Endothelial cell of umbilical vein (primary cell): ENCODE measurements around the gene SPPL3. TPM values are rescaled to one million over a fixed set of nuclear protein-coding genes. Genes with fewer than 3 reads are reported as not detected.

ENCODE experiments used
- BruUV-seq: library from RNA; stranded (reverse); fragments of 400-500 nt; replicated peaks from 2 replicates; lab custom pipeline; 2021; lab: Mats Ljungman, UMichigan
- CTCF ChIA-PET: fragments of 300-600, 350-600 bp; sonication (Branson Sonifier 250); formaldehyde crosslinking; loops from one replicate; lab custom pipeline; 2021; ENCODE audit warnings: antibody characterized with exemption, inconsistent platforms; lab: Charles Lee
- POLR2A ChIA-PET: fragments of 300-600, 350-600 bp; sonication (Branson Sonifier 250); formaldehyde crosslinking; loops from one replicate; lab custom pipeline; 2021; ENCODE audit warnings: antibody characterized with exemption, inconsistent platforms; lab: Charles Lee
- DNase-seq: peaks from one replicate; pipeline ENCODE4 v3.0.0-alpha.2; 2011; ENCODE audit warnings: low read depth, low spot score
- FAIRE-seq: peaks from 2 replicates; lab custom pipeline; 2011; peaks lifted over from hg19 to GRCh38; lab: Jason Lieb, UNC
- H2AFZ ChIP-seq: 2 replicates; pipeline ENCODE4 v1.6.0; 2012; ENCODE audit warnings: low read depth, low read length, control low read depth, inconsistent platforms
- H3K27ac ChIP-seq: 2 replicates; pipeline ENCODE4 v1.5.1; 2011; ENCODE audit warnings: low read depth, mild to moderate bottlenecking, control low read depth, low read length, moderate library complexity; ENCODE audit not compliant: insufficient read depth
- H3K27me3 ChIP-seq, 2 experiments: 2 replicates each; pipeline versions ENCODE4 v1.6.0 to v1.6.1; 2011; ENCODE audit warnings: low read length in 2 of 2, mixed read lengths in 1 of 2; ENCODE audit not compliant: control insufficient read depth in 2 of 2, insufficient read depth in 2 of 2
- H3K36me3 ChIP-seq, 2 experiments: 2 replicates in 1 of 2; 3 replicates in 1 of 2; pipeline ENCODE4 v1.5.1; 2011; ENCODE audit warnings: low read length in 2 of 2, mild to moderate bottlenecking in 1 of 2, moderate library complexity in 1 of 2; ENCODE audit not compliant: control insufficient read depth in 2 of 2, insufficient read depth in 2 of 2; ENCODE audit errors: extremely low read depth in 1 of 2
- H3K4me1 ChIP-seq: 3 replicates; pipeline ENCODE4 v1.5.1; 2011; ENCODE audit warnings: mild to moderate bottlenecking, low read length; ENCODE audit not compliant: control insufficient read depth, insufficient read depth; ENCODE audit errors: extremely low read depth
- H3K4me2 ChIP-seq: 2 replicates; pipeline ENCODE4 v1.6.1; 2011; ENCODE audit warnings: low read length, control low read depth, mixed read lengths; ENCODE audit not compliant: insufficient read depth
- H3K4me3 ChIP-seq, 3 experiments: fragments of 200-600 bp in 1 of 3; sonication (generic), shearing (Covaris generic) in 1 of 3; replicated peaks in 1 of 3; 2 replicates each; pipeline ENCODE4 v1.5.1; 2011 to 2016; ENCODE audit warnings: control low read depth in 3 of 3, low read length in 3 of 3, mild to moderate bottlenecking in 2 of 3, inconsistent platforms in 1 of 3, low read depth in 1 of 3, moderate library complexity in 1 of 3; ENCODE audit not compliant: insufficient read depth in 1 of 3
- H3K79me2 ChIP-seq: 2 replicates; pipeline ENCODE4 v1.6.0; 2012; ENCODE audit warnings: low read length, inconsistent platforms; ENCODE audit not compliant: control insufficient read depth, insufficient read depth
- H3K9ac ChIP-seq: replicated peaks from 2 replicates; pipeline ENCODE3; 2011; ENCODE audit warnings: low read length, control low read depth; ENCODE audit not compliant: insufficient read depth; ENCODE audit errors: extremely low read depth
- H3K9me1 ChIP-seq: replicated peaks from 3 replicates; pipeline ENCODE4 v1.6.0; 2011; ENCODE audit warnings: mild to moderate bottlenecking, low read length; ENCODE audit not compliant: control insufficient read depth, insufficient read depth; ENCODE audit errors: extremely low read depth
- H3K9me3 ChIP-seq: replicated peaks from 2 replicates; pipeline ENCODE4 v1.5.1; 2012; ENCODE audit warnings: low read length, inconsistent platforms; ENCODE audit not compliant: control insufficient read depth, insufficient read depth
- H4K20me1 ChIP-seq: replicated peaks from 2 replicates; pipeline ENCODE3; 2011; ENCODE audit warnings: mild to moderate bottlenecking, low read length; ENCODE audit not compliant: control insufficient read depth, insufficient read depth; ENCODE audit errors: extremely low read depth
- CTCF ChIP-seq, 2 donors: IDR thresholded peaks; 1 replicate in 1 of 2; 2 replicates in 1 of 2; pipeline ENCODE4 v1.5.1; 2011; ENCODE audit warnings: low read length in 2 of 2, mild to moderate bottlenecking in 2 of 2, moderate library complexity in 2 of 2, control low read depth in 1 of 2, inconsistent platforms in 1 of 2, low read depth in 1 of 2; ENCODE audit not compliant: insufficient read depth in 1 of 2; ENCODE audit errors: extremely low read depth in 1 of 2
- FOS ChIP-seq: IDR thresholded peaks from 2 replicates; pipeline ENCODE4 v1.6.1; 2011; ENCODE audit warnings: mild to moderate bottlenecking, low read length, moderate library complexity, borderline replicate concordance; ENCODE audit not compliant: insufficient read depth
- GATA2 ChIP-seq: IDR thresholded peaks from 2 replicates; pipeline ENCODE4 v1.7.0; 2011; ENCODE audit warnings: low read depth, mild to moderate bottlenecking, moderate library complexity, mixed read lengths, low read length; ENCODE audit not compliant: insufficient read length, insufficient read depth
- MAX ChIP-seq: IDR thresholded peaks from 2 replicates; pipeline ENCODE4 v1.6.1; 2011; ENCODE audit not compliant: insufficient read depth, insufficient read length
- POLR2A ChIP-seq: IDR thresholded peaks from 2 replicates; pipeline ENCODE4 v1.6.1; 2012; ENCODE audit warnings: low read depth, mild to moderate bottlenecking, control low read depth, low read length
- dilution Hi-C: fragments of 300-500 bp; cut with MboI; formaldehyde crosslinking; loops from one replicate; pipeline ENCODE4 v1.15.0; 2019; ENCODE audit warnings: low sequenced_read_pairs; ENCODE audit not compliant: extremely low pct_ligation_motif_present
- intact Hi-C: fragments of 100-400 bp; cut with micrococcal nuclease; formaldehyde crosslinking; loops from one replicate; pipeline ENCODE4 v1.10.0; 2022
- polyA plus RNA-seq, 4 experiments: library from polyadenylated mRNA; depleted of rRNA in 3 of 4; stranded (reverse) in 3 of 4; unstranded in 1 of 4; fragments of >200 nt; gene quantifications; 2 replicates each; pipeline versions ENCODE4 v1.2.1 to v1.2.3, GENCODE V29; 2011 to 2012; ENCODE audit warnings: missing spikeins in 1 of 4
- total RNA-seq: library from RNA; stranded (reverse); gene quantifications from 2 replicates; pipeline ENCODE4 v1.2.3, GENCODE V29; 2021

SPPL3 gene
- total and polyA plus RNA-seq, 2 donors (not counting 3 experiments of a cell fraction or from before 2014, with no cell fraction given): 30.6 to 53.0 TPM

GRCh38 chr12:120922279-120922678, 18.1 kb upstream of the SPPL3 start:
- dilution Hi-C loops (no loop called here), intact Hi-C loops (no loop called here)

More at GRCh38 chr12:120922279-120922678, 18.1 kb upstream of the SPPL3 start:
- no peaks in the 10 kb centered on the region for H3K9me3 ChIP-seq
- H3K27me3 ChIP-seq: peaks cover 2 to 4% of the 10 kb centered on the region in 2 experiments
- no peak for FAIRE-seq
- no TSS peak for BruUV-seq
- H3K9ac ChIP-seq: no peak overlapping the region
- POLR2A ChIA-PET: no interaction called here
- no peak overlapping the region for H2AFZ ChIP-seq
- no peaks in the 10 kb centered on the region for H3K4me1 ChIP-seq
- no peak overlapping the region for H3K4me3 ChIP-seq
- no peak for TF ChIP-seq CTCF (IDR thresholded peaks at IDR 0.05; ENCODE audit: extremely low read depth in 1 of 2, insufficient read depth in 1 of 2, low read depth in 1 of 2, low read length in 2 of 2)
- no peak for TF ChIP-seq MAX
- TF ChIP-seq FOS: no peak
- TF ChIP-seq POLR2A: no peak
- no peak for TF ChIP-seq GATA2
- no peaks in the 10 kb centered on the region for H3K36me3 ChIP-seq
- CTCF ChIA-PET: no interaction called here
- H3K4me2 ChIP-seq: no peak overlapping the region
- H4K20me1 ChIP-seq: no peaks in the 10 kb centered on the region
- H3K9me1 ChIP-seq: no peaks in the 10 kb centered on the region
- H3K27ac ChIP-seq: no peak overlapping the region
- no peaks in the 10 kb centered on the region for H3K79me2 ChIP-seq
- no peak for DNase-seq
